Sigmoid colon (tissue), 7 donors: ENCODE results near the gene CYFIP2. TPM values are rescaled to one million over a fixed set of nuclear protein-coding genes. Genes with fewer than 3 reads are reported as not detected.

Source experiments
- DNase-seq: peaks from one replicate; pipeline ENCODE4 v3.0.0-alpha.2; 2019
- H3K27ac ChIP-seq, 4 donors: fragments of 200-600 bp; sonication (generic); one replicate each; pipeline ENCODE4 v1.5.1; 2016 to 2019; ENCODE audit warnings: mild to moderate bottlenecking in 1 of 4
- H3K27me3 ChIP-seq, 3 donors: fragments of 200-600 bp; sonication (generic); one replicate each; pipeline ENCODE4 v1.5.1; 2019; ENCODE audit warnings: mild to moderate bottlenecking in 1 of 3
- H3K36me3 ChIP-seq, 4 donors: fragments of 200-600 bp; sonication (generic); one replicate each; pipeline ENCODE4 v1.5.1; 2016 to 2019
- H3K4me1 ChIP-seq, 4 donors: fragments of 200-600 bp; sonication (generic); one replicate each; pipeline ENCODE4 v1.5.1; 2017 to 2019
- H3K4me3 ChIP-seq, 4 donors: fragments of 200-600 bp; sonication (generic); one replicate each; pipeline ENCODE4 v1.5.1; 2017 to 2019; ENCODE audit warnings: mild to moderate bottlenecking in 2 of 4, moderate library complexity in 1 of 4
- H3K9me3 ChIP-seq, 4 donors: fragments of 200-600 bp in 3 of 4; sonication (generic) in 3 of 4; one replicate each; pipeline versions ENCODE4 v1.5.1 to v1.6.1; 2013 to 2019
- EP300 ChIP-seq, 4 donors: sonication (generic); formaldehyde crosslinking; IDR thresholded peaks; one replicate each; pipeline ENCODE4 v1.6.1; 2017; ENCODE audit warnings: antibody characterized with exemption in 4 of 4
- POLR2A ChIP-seq, 2 donors: fragments of 450-650 bp; IDR thresholded peaks; one replicate each; pipeline ENCODE4 v1.6.1; 2016; ENCODE audit warnings: antibody characterized with exemption in 2 of 2, mild to moderate bottlenecking in 2 of 2, moderate library complexity in 2 of 2
- POLR2AphosphoS5 ChIP-seq, 4 donors: sonication (generic); formaldehyde crosslinking; IDR thresholded peaks; one replicate each; pipeline ENCODE4 v1.6.1; 2017; ENCODE audit warnings: antibody characterized with exemption in 4 of 4
- WGBS, 2 donors: extraction: QIAGEN DNeasy Blood & Tissue Kit; methylation state at CpG; one replicate each; pipeline ENCODE4 v1.1.7; 2013; 5-methylcytosine and 5-hydroxymethylcytosine counted together
- intact Hi-C: fragments of 100-400 bp; cut with DNase I; formaldehyde crosslinking; loops from one replicate; pipeline ENCODE4 v1.15.1; 2023
- polyA plus RNA-seq, 3 donors: library from polyadenylated mRNA; stranded (reverse); fragments of 200-250 nt; gene quantifications; one replicate each; pipeline ENCODE4 v1.2.3, GENCODE V29; 2013
- total RNA-seq, 4 donors: library from RNA; depleted of rRNA; stranded (reverse); fragments of >200 nt; gene quantifications; one replicate each; pipeline ENCODE4 v1.1.0, GENCODE V29; 2016
- TF ChIP-seq, protein P1 (sequence below), 4 experiments: fragments of 450-650 bp in 3 of 4; fragments of 200-600 bp in 1 of 4; IDR thresholded peaks; one replicate each; pipeline ENCODE4 v1.5.1; 2016 to 2019; ENCODE audit warnings: antibody characterized with exemption in 4 of 4, mild to moderate bottlenecking in 3 of 4, moderate library complexity in 2 of 4
- donor health status: healthy with polysubstance abuse.
- donor health status: Bipolar disorder and iron deficiency.
- donor health status: healthy.

Gene CYFIP2
- total and polyA plus RNA-seq, 7 donors, result 4.8 to 38.1 (median 27.5) TPM

DNA sequence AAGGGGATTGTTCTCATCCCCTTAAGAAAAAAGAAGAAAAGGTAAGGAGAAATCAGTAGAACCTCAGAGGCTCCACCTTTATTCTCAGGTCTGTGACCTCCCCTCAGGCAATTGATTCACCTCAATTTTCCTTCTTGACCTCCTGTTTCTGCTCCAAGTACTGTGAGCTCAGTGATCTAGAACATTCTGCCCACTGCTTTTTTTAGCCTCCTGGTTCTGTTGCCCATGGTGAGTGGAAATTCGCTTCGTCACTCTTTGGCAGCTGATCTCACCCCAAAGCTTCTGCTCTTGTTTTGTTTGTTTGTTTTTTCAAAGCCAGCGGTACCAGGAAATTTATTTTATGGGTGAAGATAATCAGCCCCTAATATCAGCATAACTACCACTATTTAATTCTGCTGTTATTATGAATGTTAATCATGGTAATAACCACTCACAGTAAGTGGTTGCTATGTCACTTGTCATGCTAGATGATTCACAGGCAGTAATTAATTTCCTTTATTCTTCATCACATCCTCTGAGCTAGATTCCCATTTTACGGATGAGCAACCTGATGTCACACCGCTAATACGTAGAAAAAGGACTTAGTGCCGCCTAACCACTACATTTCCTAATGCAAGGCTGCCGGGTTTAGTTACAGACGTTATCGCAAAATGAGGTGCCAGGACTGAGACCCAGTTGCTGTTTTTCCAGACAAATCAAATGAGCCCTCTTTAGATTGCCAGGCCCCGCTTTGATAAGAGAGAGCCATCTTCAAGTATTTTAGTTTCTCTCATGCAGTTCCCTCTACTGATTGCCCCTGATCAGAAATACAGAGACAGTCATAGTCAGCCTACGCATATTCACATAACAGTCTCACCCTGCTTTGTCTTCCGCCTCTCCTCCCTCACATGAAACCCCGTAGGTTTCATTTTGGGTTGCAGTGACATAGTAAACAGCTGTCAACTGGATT lies 78.2 kb downstream of the CYFIP2 start:
- Histone ChIP-seq H3K4me3 (no peak overlapping the region), H3K27ac (peak overlapping the region in 2 of 4 donors; percentile 14 to 54), H3K4me1 (peaks cover 0 to 29% (median 12%) of the 10 kb centered on the region in 4 donors), H3K27me3 (no peaks in the 10 kb centered on the region), H3K9me3 (no peaks in the 10 kb centered on the region), H3K36me3 (no peaks in the 10 kb centered on the region)
- no peak for TF ChIP-seq EP300 (IDR thresholded peaks at IDR 0.05)
- no peak for TF ChIP-seq POLR2A (IDR thresholded peaks at IDR 0.05)
- TF ChIP-seq, protein P1, sequence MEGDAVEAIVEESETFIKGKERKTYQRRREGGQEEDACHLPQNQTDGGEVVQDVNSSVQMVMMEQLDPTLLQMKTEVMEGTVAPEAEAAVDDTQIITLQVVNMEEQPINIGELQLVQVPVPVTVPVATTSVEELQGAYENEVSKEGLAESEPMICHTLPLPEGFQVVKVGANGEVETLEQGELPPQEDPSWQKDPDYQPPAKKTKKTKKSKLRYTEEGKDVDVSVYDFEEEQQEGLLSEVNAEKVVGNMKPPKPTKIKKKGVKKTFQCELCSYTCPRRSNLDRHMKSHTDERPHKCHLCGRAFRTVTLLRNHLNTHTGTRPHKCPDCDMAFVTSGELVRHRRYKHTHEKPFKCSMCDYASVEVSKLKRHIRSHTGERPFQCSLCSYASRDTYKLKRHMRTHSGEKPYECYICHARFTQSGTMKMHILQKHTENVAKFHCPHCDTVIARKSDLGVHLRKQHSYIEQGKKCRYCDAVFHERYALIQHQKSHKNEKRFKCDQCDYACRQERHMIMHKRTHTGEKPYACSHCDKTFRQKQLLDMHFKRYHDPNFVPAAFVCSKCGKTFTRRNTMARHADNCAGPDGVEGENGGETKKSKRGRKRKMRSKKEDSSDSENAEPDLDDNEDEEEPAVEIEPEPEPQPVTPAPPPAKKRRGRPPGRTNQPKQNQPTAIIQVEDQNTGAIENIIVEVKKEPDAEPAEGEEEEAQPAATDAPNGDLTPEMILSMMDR (IDR thresholded peaks at IDR 0.05), result no peak
- TF ChIP-seq POLR2AphosphoS5 (IDR thresholded peaks at IDR 0.05), result no peak
- 88 to 89% methylated on average over 14 of the region's 14 CpGs for WGBS, 2 donors
- intact Hi-C loops, result no loop called here
- no peak for DNase-seq

DNA sequence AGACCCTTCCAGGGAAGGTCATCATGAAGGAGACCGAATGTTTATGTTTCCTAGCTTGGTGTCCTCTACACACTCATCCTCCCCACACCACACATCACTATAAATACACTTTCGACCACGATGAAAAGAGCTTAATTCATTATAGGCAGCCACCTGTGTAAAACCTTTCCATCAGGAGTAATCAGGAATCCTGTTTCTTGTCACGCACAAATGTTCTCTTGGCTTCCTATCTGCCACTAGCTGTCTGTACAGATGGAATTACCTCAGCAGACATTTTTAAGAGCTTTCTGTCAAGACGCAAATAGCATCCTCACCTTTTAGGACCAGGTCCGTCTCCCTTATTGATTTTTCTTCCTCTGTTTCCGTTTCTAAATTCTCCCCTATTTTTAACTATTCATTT lies 79.1 kb downstream of the CYFIP2 start:
- TF ChIP-seq, protein P1 (IDR thresholded peaks at IDR 0.05), result no peak
- TF ChIP-seq EP300 (IDR thresholded peaks at IDR 0.05), result no peak
- TF ChIP-seq POLR2A (IDR thresholded peaks at IDR 0.05), result no peak
- no peak for TF ChIP-seq POLR2AphosphoS5 (IDR thresholded peaks at IDR 0.05)
- Histone ChIP-seq H3K36me3 (no peaks in the 10 kb centered on the region), H3K27ac (peak overlapping the region in 2 of 4 donors; percentile 14 to 54), H3K4me1 (peaks cover 0 to 29% (median 12%) of the 10 kb centered on the region in 4 donors), H3K4me3 (no peak overlapping the region), H3K27me3 (no peaks in the 10 kb centered on the region), H3K9me3 (no peaks in the 10 kb centered on the region)
- DNase-seq, result no peak
- intact Hi-C loops, result no loop called here
- 81 to 85% methylated on average over 7 of the region's 7 CpGs for WGBS, 2 donors

DNA sequence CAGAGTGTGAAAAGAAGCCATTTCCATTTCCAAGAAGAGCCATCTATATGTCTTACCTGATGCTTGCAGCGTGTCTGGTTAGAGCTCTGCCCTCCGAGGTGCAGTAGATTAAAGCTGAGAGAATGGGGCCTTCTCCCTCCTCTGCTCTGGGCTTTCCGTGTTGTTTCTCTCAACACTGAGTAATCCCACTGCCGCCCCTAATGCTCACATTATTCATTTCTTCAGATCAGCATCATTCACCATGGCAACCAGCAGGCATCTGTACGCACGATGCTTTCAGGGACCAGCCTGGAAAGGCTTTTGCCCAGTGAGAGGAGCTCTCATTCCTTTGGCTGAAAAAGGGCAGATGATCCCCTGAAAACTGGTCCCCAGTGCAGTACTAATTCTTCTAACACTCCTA lies 79.6 kb downstream of the CYFIP2 start:
- no peaks in the 10 kb centered on the region for H3K27me3 ChIP-seq
- no peaks in the 10 kb centered on the region for H3K9me3 ChIP-seq
- peak overlapping the region in 2 of 4 donors; percentile 58 to 69 for H3K27ac ChIP-seq
- no peak overlapping the region for H3K4me3 ChIP-seq
- WGBS, 2 donors, result 88 to 89% methylated on average over 6 of the region's 6 CpGs
- intact Hi-C loops, result no loop called here
- H3K36me3 ChIP-seq, result no peaks in the 10 kb centered on the region
- TF ChIP-seq, protein P1 (IDR thresholded peaks at IDR 0.05), result no peak
- TF ChIP-seq POLR2AphosphoS5 (IDR thresholded peaks at IDR 0.05) (no peak), POLR2A (IDR thresholded peaks at IDR 0.05) (no peak), EP300 (IDR thresholded peaks at IDR 0.05) (no peak)
- no peak for DNase-seq
- H3K4me1 ChIP-seq, result peaks cover 0 to 29% (median 12%) of the 10 kb centered on the region in 4 donors

DNA sequence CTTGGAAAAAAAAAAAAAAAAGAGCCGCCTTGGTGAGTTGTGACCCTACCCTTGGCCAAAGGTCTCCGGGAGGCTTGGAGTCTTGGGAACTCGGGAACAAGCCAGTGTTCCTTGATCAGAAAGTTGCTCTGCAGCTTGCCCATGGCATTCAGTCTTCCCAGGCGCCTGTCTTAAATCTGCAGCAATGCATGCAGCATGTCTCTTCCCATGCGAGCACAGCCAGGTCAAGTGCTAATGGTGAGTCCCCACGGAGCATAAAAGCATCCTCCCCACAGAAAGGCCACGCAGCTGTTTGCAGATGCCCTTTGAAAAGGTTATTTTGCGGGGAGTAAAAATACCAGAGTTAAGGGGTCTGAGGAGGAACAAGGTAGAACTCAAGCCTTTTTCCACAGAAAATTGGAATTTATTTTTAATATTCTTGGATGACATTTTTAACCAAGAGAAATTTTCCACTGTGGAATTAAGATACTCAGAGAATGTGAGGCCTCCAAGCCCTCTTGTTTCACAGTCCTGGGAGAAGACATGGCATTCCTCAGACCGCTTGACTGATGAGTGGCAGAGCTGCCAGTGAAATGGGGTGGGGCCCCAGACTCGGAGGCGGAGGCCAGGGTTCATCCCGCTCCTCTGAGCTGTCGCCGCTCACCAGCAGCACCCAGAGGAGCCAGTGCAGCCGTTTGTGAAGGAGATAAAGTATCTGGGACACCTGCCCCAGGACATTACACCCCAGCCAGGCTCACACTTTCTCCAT lies 81.6 kb downstream of the CYFIP2 start:
- intact Hi-C loops, result no loop called here
- Histone ChIP-seq H3K36me3 (no peaks in the 10 kb centered on the region), H3K4me1 (peaks cover 0 to 29% (median 12%) of the 10 kb centered on the region in 4 donors), H3K9me3 (no peaks in the 10 kb centered on the region), H3K27me3 (no peaks in the 10 kb centered on the region), H3K27ac (peak overlapping the region in 2 of 4 donors; percentile 58 to 69), H3K4me3 (no peak overlapping the region)
- TF ChIP-seq, protein P1 (IDR thresholded peaks at IDR 0.05), result no peak
- TF ChIP-seq EP300 (IDR thresholded peaks at IDR 0.05), result no peak
- no peak for TF ChIP-seq POLR2A (IDR thresholded peaks at IDR 0.05)
- no peak for TF ChIP-seq POLR2AphosphoS5 (IDR thresholded peaks at IDR 0.05)
- WGBS, 2 donors, result 54 to 77% methylated on average over 15 of the region's 15 CpGs
- no peak for DNase-seq
